ENCODE measurements around the gene ZNF740. TPM values are rescaled to one million over a fixed set of nuclear protein-coding genes. Genes with fewer than 3 reads are reported as not detected.

ZNF740 gene
- total RNA-seq, 1 experiment from 2014 or later = 46.8 TPM

- no TSS peak for BruUV-seq (replicated peaks)
- Histone ChIP-seq H3K27ac (ENCODE audit: low read length) (no peak overlapping the region), H3K4me1 (ENCODE audit: control insufficient read depth, insufficient read depth, low read length) (peaks cover 12% of the 10 kb centered on the region), H3K36me3 (ENCODE audit: control insufficient read depth, insufficient read depth, low read length) (no peaks in the 10 kb centered on the region), H3K4me3 (ENCODE audit: low read depth in 2 of 2, low read length in 2 of 2) (no peak overlapping the region), H3K27me3 (ENCODE audit: control insufficient read depth, insufficient read depth, low read length) (no peaks in the 10 kb centered on the region), H3K9me3 (ENCODE audit: control insufficient read depth, insufficient read depth, low read depth, low read length) (no peaks in the 10 kb centered on the region)
- ChIA-PET POLR2A (no interaction called here), CTCF (no interaction called here)
- intact Hi-C loops (cut with micrococcal nuclease; ENCODE audit: unreplicated experiment) = no loop called here
- ATAC-seq (no peak), DNase-seq (ENCODE audit: low read depth, low spot score) (no peak)
- in situ Hi-C loops (cut with HindIII; ENCODE audit: low pct_unique_long_range_greater_than_20kb, low sequenced_read_pairs) = no loop called here
- TF ChIP-seq SIN3A (IDR thresholded peaks at IDR 0.05; ENCODE audit: borderline replicate concordance, insufficient read depth, low read depth, low read length) (no peak), REST (IDR thresholded peaks at IDR 0.05; ENCODE audit: insufficient read depth in 1 of 2, low read depth in 2 of 2, low read length in 1 of 2) (no peak), TCF7L2 (IDR thresholded peaks at IDR 0.05; ENCODE audit: low read depth, low read length) (no peak), POLR2AphosphoS5 (IDR thresholded peaks at IDR 0.05; ENCODE audit: low read depth, low read length) (no peak), CTCF (IDR thresholded peaks at IDR 0.05) (no peak)
Measured at GRCh38 chr12:53172352-53172751, 8.2 kb upstream of the ZNF740 start.

- H3K9me3 ChIP-seq (ENCODE audit: control insufficient read depth, insufficient read depth, low read depth, low read length) = no peaks in the 10 kb centered on the region
- no peaks in the 10 kb centered on the region for H3K36me3 ChIP-seq (ENCODE audit: control insufficient read depth, insufficient read depth, low read length)
- ChIA-PET POLR2A (no interaction called here), CTCF (interaction anchor here (0.7 to 1.3 kb wide), 3 partner anchors 14 to 148 kb away, joined by 4 to 7 read pairs (median 5); no protein-coding TSS in a partner anchor)
- BruUV-seq (replicated peaks) = no TSS peak
- H3K27me3 ChIP-seq (ENCODE audit: control insufficient read depth, insufficient read depth, low read length) = no peaks in the 10 kb centered on the region
- DNase-seq (ENCODE audit: low read depth, low spot score) (no peak), ATAC-seq (peak; percentile 49; the same call in 1 of the 2 replicates)
- H3K4me1 ChIP-seq (ENCODE audit: control insufficient read depth, insufficient read depth, low read length) = peaks cover 12% of the 10 kb centered on the region
- in situ Hi-C loops (cut with HindIII; ENCODE audit: low pct_unique_long_range_greater_than_20kb, low sequenced_read_pairs) = no loop called here
- TF ChIP-seq TCF7L2 (IDR thresholded peaks at IDR 0.05; ENCODE audit: low read depth, low read length) = no peak
- TF ChIP-seq CTCF (IDR thresholded peaks at IDR 0.05) = no peak
- TF ChIP-seq POLR2AphosphoS5 (IDR thresholded peaks at IDR 0.05; ENCODE audit: low read depth, low read length) = no peak
- no peak for TF ChIP-seq REST (IDR thresholded peaks at IDR 0.05; ENCODE audit: insufficient read depth in 1 of 2, low read depth in 2 of 2, low read length in 1 of 2)
- TF ChIP-seq SIN3A (IDR thresholded peaks at IDR 0.05; ENCODE audit: borderline replicate concordance, insufficient read depth, low read depth, low read length) = no peak
- H3K4me3 ChIP-seq (ENCODE audit: low read depth in 2 of 2, low read length in 2 of 2) = no peak overlapping the region
- intact Hi-C loops (cut with micrococcal nuclease; ENCODE audit: unreplicated experiment) = no loop called here
- H3K27ac ChIP-seq (ENCODE audit: low read length) = no peak overlapping the region; the same call in 1 of the 2 replicates
Measured at GRCh38 chr12:53173085-53173715, 7.3 kb upstream of the ZNF740 start.

Measured in Panc1 (cell line).